DOHH2 (cell line): ENCODE data around the gene C6orf89.

Experiments
- CTCF ChIP-seq: fragments of 200-600 bp; sonication (generic); IDR thresholded peaks from one replicate; pipeline ENCODE4 v1.5.1; 2014; ENCODE audit warnings: antibody characterized with exemption, mild to moderate bottlenecking, low read depth, low read length; ENCODE audit not compliant: poor library complexity, severe bottlenecking
- EZH2phosphoT487 ChIP-seq: fragments of 200-600 bp; sonication (generic); IDR thresholded peaks from 2 replicates; pipeline ENCODE4 v1.6.1; 2017; ENCODE audit warnings: borderline replicate concordance, mild to moderate bottlenecking, antibody characterized with exemption, low read length, moderate library complexity, mixed read lengths

GRCh38 chr6:36862164-36862847 is 23.4 kb upstream of the C6orf89 start:
- TF ChIP-seq CTCF (no peak), EZH2phosphoT487 (no peak)
